Activated CD8-positive, alpha-beta memory T cell treated with anti-CD3 and anti-CD28 coated beads, Interleukin-2, amount 50 U/mL, for 24 hours (primary cell): ENCODE measurements around the gene TOX2.

ENCODE experiments used
- DNase-seq: peaks from one replicate; pipeline ENCODE4 v3.0.0-alpha.2; 2020; ENCODE audit errors: extremely low read depth

The TOX2 gene

GRCh38 chr20:44102582-44102981 is 187.9 kb downstream of the TOX2 start:
- no peak for DNase-seq

- no peak for DNase-seq
These were observed 190.3 kb downstream of the TOX2 start for GRCh38 chr20:44104798-44105517.

DNA sequence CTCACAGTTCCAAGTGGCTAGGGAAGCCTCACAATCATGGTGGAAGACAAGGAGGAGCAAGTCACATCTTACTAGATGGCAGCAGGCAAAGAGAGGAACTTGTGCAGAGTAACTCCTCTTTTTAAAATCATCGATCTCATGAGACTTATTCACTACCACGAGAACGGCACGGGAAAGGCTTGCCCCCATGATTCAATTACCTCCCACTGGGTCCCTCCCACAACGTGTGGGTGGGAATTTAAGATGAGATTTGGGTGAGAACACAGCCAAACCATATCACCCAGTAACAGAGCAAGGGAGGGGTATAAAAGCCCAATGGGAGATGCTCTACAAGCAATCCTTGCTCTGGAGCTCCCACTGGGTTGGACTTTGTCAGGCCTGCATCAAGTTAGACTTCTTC is 192.0 kb downstream of the TOX2 start:
- no peak for DNase-seq

- DNase-seq = no peak
These were observed 195.3 kb downstream of the TOX2 start for GRCh38 chr20:44109951-44110361.

DNA sequence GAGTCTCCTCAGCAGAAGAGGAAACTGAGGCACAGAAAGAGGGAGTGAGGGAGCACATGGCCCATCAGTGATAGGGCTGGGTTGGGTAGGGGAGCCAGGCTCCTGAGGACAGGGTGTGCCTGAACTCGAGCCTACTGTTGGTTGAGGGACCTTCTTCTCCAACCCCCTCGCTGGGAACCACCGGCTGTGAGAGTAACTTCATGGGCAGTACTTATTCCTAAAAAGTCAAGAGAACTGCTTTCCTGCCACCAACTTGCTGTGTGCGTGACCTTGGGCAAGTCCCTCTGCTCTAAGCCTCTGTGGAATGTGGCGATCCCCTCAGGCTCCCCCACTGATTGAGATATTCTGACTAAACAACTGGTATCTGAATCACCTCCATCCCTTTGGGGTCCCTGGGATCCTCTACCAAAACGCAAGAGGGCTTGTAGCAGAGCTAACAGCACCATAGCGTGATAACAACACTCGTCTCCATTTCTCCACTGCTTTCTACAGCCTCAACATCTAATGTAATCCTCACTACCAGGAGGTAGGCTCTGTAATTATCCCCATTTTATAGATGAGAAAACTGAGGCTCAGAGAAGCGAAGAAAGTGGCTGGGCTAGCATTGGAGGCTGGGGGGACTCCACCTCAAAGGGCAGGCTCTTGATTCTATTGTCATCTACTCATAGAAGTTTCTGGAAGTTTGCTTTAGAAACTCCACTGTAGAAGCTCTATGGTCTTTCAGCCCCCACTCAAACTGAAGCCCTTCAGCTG is 196.3 kb downstream of the TOX2 start:
- DNase-seq = no peak

GRCh38 chr20:44111712-44112335 is 197.2 kb downstream of the TOX2 start:
- DNase-seq = no peak

GRCh38 chr20:44112456-44112855 is 197.8 kb downstream of the TOX2 start:
- no peak for DNase-seq

- no peak for DNase-seq
These were observed 198.4 kb downstream of the TOX2 start for GRCh38 chr20:44112889-44113617.

DNA sequence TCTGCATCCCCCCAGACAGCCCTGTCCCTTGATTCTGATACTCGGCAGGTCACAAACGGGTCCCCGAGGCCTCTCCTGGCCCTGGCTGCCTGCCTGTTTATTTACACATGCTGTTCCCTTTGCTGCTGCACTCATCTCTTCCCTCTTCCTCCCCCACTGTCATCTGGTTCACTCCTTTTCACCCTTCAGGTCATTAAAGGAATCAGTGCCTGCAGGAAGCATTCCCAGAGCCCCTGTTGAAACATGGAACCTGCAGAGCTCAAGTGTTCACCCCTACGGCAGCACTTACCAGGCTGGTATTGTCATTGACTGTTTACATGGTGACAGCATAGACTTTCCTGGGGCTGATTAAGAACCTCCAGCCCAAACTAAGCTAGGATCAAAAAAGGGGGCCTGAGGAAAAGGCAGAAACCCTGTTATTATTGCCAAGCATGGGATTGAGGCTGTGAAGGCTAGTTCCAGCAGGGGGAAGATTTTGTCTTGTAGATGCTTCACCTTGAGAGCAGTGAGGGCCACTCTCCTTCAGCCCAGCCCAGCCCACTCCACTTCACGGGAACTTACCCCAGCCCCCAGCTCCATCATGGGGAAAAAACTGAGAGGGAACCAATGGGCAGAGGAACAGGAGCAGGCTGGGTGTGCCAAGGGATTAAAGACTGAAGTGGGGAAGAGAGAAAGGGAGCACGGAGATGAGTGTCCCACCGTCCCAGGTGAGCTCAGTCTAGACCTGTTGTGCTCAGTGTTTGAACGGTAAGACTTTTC is 199.1 kb downstream of the TOX2 start:
- no peak for DNase-seq

DNA sequence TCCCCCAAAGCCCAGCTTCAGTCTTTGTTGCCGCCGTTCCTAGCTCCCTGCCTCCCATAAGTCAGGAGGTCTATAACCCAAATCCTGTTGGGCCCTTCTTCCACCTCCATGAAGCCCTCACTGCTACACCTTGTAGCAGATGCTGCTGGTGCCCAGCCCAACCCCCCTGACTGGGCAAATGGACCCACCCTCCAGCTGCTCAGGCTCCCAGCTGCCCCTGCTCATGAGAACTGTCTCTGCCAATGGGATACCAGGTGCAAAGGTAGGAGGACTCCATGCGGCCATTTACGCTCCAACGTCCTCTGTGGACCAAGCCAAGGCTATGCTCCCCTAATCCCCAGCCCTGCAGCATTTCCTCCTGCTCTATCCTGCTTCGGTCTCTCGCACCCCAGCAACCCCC is 200.5 kb downstream of the TOX2 start:
- DNase-seq = no peak

DNA sequence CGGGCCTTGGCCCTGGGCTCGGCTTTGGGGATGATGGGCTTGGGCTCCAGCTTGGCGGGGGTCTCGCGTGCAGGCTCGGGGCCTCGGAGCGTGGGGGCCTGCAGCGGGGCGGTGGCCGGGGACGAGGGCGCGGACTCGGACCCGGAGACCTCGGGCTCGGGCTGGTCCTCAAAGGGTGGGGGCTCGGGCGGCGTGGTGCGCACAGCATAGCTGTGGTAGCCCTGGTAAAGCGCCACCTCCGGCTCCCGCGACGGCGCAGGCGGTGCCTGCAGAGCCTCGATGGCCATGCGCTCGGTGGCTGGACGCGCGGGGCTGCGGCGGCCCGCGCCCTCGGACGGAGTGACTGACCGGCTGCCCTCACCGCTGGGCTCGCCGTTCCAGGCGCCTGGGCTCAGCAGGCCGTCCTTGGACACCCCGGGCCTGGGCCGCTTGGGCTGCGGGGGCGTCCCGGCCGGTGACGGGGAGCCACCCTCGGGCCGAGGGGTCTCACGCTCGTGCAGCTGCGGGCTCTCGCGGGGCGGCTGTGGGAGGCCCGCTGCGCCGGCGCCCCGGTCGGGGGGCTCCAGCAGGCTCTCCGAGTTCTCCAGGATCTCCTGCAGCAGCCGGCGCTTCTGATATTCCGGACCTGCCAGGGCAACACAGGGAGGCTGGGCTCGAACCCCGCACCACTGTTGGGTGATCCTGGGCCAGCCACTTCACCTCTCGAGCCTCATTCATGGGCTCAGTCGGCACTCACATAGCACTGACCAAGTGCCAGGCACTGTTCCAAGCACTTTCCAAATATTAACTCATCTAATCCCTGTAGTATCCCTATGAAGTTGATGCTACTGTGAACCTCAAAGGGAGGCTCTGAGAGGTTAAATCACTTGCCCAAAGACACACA is 201.4 kb downstream of the TOX2 start:
- no peak for DNase-seq

- no peak for DNase-seq
These were observed 202.9 kb downstream of the TOX2 start for GRCh38 chr20:44117296-44118184.

- DNase-seq = no peak
These were observed 203.8 kb downstream of the TOX2 start for GRCh38 chr20:44118185-44119033.
